ENCODE results near the gene TGM3. TPM values are rescaled to one million over a fixed set of nuclear protein-coding genes. Genes with fewer than 3 reads are reported as not detected.

The TGM3 gene
- total RNA-seq, 6 experiments from 2014 or later, result 0.09 to 0.15 TPM; not detected in 4

GRCh38 chr20:2279253-2279779 lies 16.5 kb upstream of the TGM3 start:
- H3K36me3 Mint-ChIP-seq (ENCODE audit: low read depth), result no peaks in the 10 kb centered on the region; the same call in 1 of the 2 replicates
- H3K27ac Mint-ChIP-seq, result no peak overlapping the region
- no peak for TF ChIP-seq CTCF (IDR thresholded peaks at IDR 0.05)
- H3K27me3 Mint-ChIP-seq (ENCODE audit: insufficient read depth), result peaks cover 7% of the 10 kb centered on the region; the same call in 1 of the 2 replicates
- H3K4me1 Mint-ChIP-seq (ENCODE audit: low read depth), result peaks cover 1% of the 10 kb centered on the region
- H3K4me3 Mint-ChIP-seq, result no peak overlapping the region
- 0 out of 2 replicates have a peak, but pooled peaks cover 3% of the 10 kb centered on the region for H3K9me3 Mint-ChIP-seq
- DNase-seq, result no peak

- no peak overlapping the region for H3K27ac Mint-ChIP-seq
- H3K27me3 Mint-ChIP-seq (ENCODE audit: insufficient read depth), result peaks cover 7% of the 10 kb centered on the region; the same call in 1 of the 2 replicates
- H3K4me1 Mint-ChIP-seq (ENCODE audit: low read depth), result peaks cover 9% of the 10 kb centered on the region
- H3K9me3 Mint-ChIP-seq, result 0 out of 2 replicates have a peak, but pooled peaks cover 3% of the 10 kb centered on the region
- no peak overlapping the region for H3K4me3 Mint-ChIP-seq
- no peak for TF ChIP-seq CTCF (IDR thresholded peaks at IDR 0.05)
- H3K36me3 Mint-ChIP-seq (ENCODE audit: low read depth), result no peaks in the 10 kb centered on the region; the same call in 1 of the 2 replicates
- no peak for DNase-seq
These were observed 15.7 kb upstream of the TGM3 start for GRCh38 chr20:2280082-2280481.

GRCh38 chr20:2281563-2281962 lies 14.2 kb upstream of the TGM3 start:
- Mint-ChIP-seq H3K27ac (no peak overlapping the region), H3K4me1 (ENCODE audit: low read depth) (peaks cover 17% of the 10 kb centered on the region), H3K27me3 (ENCODE audit: insufficient read depth) (peaks cover 3% of the 10 kb centered on the region; the same call in 1 of the 2 replicates), H3K36me3 (ENCODE audit: low read depth) (no peaks in the 10 kb centered on the region; the same call in 1 of the 2 replicates), H3K4me3 (no peak overlapping the region), H3K9me3 (0 out of 2 replicates have a peak, but pooled peaks cover 3% of the 10 kb centered on the region)
- no peak for TF ChIP-seq CTCF (IDR thresholded peaks at IDR 0.05)
- DNase-seq, result no peak

- 0 out of 2 replicates have a peak, but pooled peaks cover 3% of the 10 kb centered on the region for H3K9me3 Mint-ChIP-seq
- H3K27ac Mint-ChIP-seq, result no peak overlapping the region
- peaks cover 17% of the 10 kb centered on the region for H3K4me1 Mint-ChIP-seq (ENCODE audit: low read depth)
- DNase-seq, result no peak
- no peaks in the 10 kb centered on the region; the same call in 1 of the 2 replicates for H3K36me3 Mint-ChIP-seq (ENCODE audit: low read depth)
- H3K4me3 Mint-ChIP-seq, result no peak overlapping the region
- TF ChIP-seq CTCF (IDR thresholded peaks at IDR 0.05), result no peak
- peaks cover 3% of the 10 kb centered on the region; the same call in 1 of the 2 replicates for H3K27me3 Mint-ChIP-seq (ENCODE audit: insufficient read depth)
These were observed 13.6 kb upstream of the TGM3 start for GRCh38 chr20:2282181-2282580.

- Mint-ChIP-seq H3K4me1 (ENCODE audit: low read depth) (peaks cover 25% of the 10 kb centered on the region), H3K27ac (no peak overlapping the region), H3K27me3 (ENCODE audit: insufficient read depth) (no peaks in the 10 kb centered on the region; the same call in 1 of the 2 replicates), H3K4me3 (no peak overlapping the region), H3K36me3 (ENCODE audit: low read depth) (no peaks in the 10 kb centered on the region; the same call in 1 of the 2 replicates), H3K9me3 (0 out of 2 replicates have a peak, but pooled peaks cover 3% of the 10 kb centered on the region)
- no peak for TF ChIP-seq CTCF (IDR thresholded peaks at IDR 0.05)
- DNase-seq, result peak; percentile 31
These were observed 11.9 kb upstream of the TGM3 start for GRCh38 chr20:2283706-2284423.

Measured in HFFc6 (cell line).